GM23338 (cell line): Measurements from ENCODE around the gene MED16.

ENCODE experiments used
- CREB1 ChIP-seq: fragments of 250-450 bp; sonication (Bioruptor Pico); IDR thresholded peaks from 2 replicates; pipeline ENCODE4 v1.5.0; 2020; ENCODE audit warnings: low read depth, mild to moderate bottlenecking, moderate library complexity
- ETS1 ChIP-seq: IDR thresholded peaks from 2 replicates; pipeline ENCODE4 v1.6.1; 2016; ENCODE audit warnings: antibody characterized with exemption
- EZH2 ChIP-seq: fragments of 200-600 bp; sonication (generic); IDR thresholded peaks from one replicate; pipeline ENCODE4 v1.8.0; 2017; ENCODE audit warnings: antibody characterized with exemption, mild to moderate bottlenecking, low read depth; ENCODE audit not compliant: unreplicated experiment
- EZH2phosphoT487 ChIP-seq: fragments of 200-600 bp; sonication (generic); IDR thresholded peaks from one replicate; pipeline ENCODE4 v1.8.1; 2018; ENCODE audit warnings: antibody characterized with exemption; ENCODE audit not compliant: unreplicated experiment
- NANOG ChIP-seq: IDR thresholded peaks from 2 replicates; pipeline ENCODE4 v1.6.1; 2016; ENCODE audit warnings: antibody characterized with exemption, borderline replicate concordance
- POLR2AphosphoS5 ChIP-seq: IDR thresholded peaks from 2 replicates; pipeline ENCODE4 v1.6.1; 2016; ENCODE audit warnings: antibody characterized with exemption, low read depth
- REST ChIP-seq: IDR thresholded peaks from one replicate; pipeline ENCODE4 v1.6.1; 2018; ENCODE audit warnings: antibody characterized with exemption; ENCODE audit not compliant: unreplicated experiment
- STAT1 ChIP-seq: IDR thresholded peaks from one replicate; pipeline ENCODE4 v1.6.1; 2016; ENCODE audit warnings: antibody characterized with exemption; ENCODE audit not compliant: unreplicated experiment
- ZNF114 ChIP-seq: fragments of 250-450 bp; sonication (Bioruptor Pico); IDR thresholded peaks from 2 replicates; pipeline ENCODE4 v1.5.0; 2020; ENCODE audit warnings: mild to moderate bottlenecking, moderate library complexity
- ZNF331 ChIP-seq: fragments of 250-450 bp; sonication (Bioruptor Pico); IDR thresholded peaks from 2 replicates; pipeline ENCODE4 v1.5.0; 2020; ENCODE audit warnings: low read depth, mild to moderate bottlenecking, moderate library complexity
- ZNF462 ChIP-seq: fragments of 250-450 bp; sonication (Bioruptor Pico); IDR thresholded peaks from 2 replicates; pipeline ENCODE4 v1.5.0; 2020; ENCODE audit warnings: mild to moderate bottlenecking, moderate library complexity
- TF ChIP-seq, protein P1 (sequence below), 2 experiments: fragments of 200-600 bp in 1 of 2; sonication (generic) in 1 of 2; conservative IDR thresholded peaks; 2 replicates each; pipeline versions ENCODE4 v1.5.1 to v1.6.1; 2016 to 2017; ENCODE audit warnings: antibody characterized with exemption in 2 of 2, low read depth in 2 of 2, mild to moderate bottlenecking in 2 of 2, moderate library complexity in 1 of 2

- TF ChIP-seq EZH2 (no peak), REST (no peak), EZH2phosphoT487 (no peak), POLR2AphosphoS5 (no peak), CREB1 (no peak), STAT1 (no peak), NANOG (no peak), ETS1 (no peak), ZNF462 (CRISPR knock-in tag) (no peak), ZNF331 (CRISPR knock-in tag) (no peak), ZNF114 (no peak)
- TF ChIP-seq, protein P1, sequence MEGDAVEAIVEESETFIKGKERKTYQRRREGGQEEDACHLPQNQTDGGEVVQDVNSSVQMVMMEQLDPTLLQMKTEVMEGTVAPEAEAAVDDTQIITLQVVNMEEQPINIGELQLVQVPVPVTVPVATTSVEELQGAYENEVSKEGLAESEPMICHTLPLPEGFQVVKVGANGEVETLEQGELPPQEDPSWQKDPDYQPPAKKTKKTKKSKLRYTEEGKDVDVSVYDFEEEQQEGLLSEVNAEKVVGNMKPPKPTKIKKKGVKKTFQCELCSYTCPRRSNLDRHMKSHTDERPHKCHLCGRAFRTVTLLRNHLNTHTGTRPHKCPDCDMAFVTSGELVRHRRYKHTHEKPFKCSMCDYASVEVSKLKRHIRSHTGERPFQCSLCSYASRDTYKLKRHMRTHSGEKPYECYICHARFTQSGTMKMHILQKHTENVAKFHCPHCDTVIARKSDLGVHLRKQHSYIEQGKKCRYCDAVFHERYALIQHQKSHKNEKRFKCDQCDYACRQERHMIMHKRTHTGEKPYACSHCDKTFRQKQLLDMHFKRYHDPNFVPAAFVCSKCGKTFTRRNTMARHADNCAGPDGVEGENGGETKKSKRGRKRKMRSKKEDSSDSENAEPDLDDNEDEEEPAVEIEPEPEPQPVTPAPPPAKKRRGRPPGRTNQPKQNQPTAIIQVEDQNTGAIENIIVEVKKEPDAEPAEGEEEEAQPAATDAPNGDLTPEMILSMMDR (conservative IDR thresholded peaks at IDR 0.05; ENCODE audit: low read depth in 2 of 2), result no peak
Measured at GRCh38 chr19:825897-826644, 66.9 kb downstream of the MED16 start.
